ENCODE results near the gene KRT81.

DNA sequence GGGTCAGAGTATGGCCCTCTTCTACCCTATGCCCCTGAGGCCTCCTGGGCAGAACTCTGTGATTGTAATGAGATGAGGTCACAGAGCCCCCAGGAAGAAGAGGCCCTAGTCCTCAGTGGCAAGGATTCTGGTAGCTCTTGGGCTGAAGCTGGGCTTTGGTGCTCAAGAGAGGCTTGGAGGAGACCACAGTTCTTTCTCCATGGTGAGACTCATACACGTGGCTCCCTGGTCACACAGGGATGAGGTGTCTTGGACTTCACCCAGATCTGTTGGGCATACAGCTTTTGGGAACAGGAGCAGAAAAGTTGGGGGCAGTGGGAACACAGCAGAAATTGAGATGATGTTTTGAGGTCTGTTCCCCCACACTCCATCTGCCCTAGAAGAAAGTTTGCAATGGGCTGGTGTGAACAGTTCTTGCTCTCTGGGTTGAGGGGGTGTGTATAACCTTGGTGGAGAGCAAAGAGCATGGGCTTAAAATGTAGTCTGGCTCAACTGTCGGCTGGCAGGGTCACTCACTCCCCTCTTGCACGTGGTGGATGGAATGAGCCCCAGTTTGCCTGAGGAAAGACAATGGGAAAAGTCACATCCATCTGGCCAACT lies 16.7 kb downstream of the KRT81 start, which contains the start of gene KRT86:
- TF ChIP-seq POLR2A (IDR thresholded peaks at IDR 0.05) (no peak), POLR2AphosphoS5 (IDR thresholded peaks at IDR 0.05) (no peak)
- TF ChIP-seq, protein P1, sequence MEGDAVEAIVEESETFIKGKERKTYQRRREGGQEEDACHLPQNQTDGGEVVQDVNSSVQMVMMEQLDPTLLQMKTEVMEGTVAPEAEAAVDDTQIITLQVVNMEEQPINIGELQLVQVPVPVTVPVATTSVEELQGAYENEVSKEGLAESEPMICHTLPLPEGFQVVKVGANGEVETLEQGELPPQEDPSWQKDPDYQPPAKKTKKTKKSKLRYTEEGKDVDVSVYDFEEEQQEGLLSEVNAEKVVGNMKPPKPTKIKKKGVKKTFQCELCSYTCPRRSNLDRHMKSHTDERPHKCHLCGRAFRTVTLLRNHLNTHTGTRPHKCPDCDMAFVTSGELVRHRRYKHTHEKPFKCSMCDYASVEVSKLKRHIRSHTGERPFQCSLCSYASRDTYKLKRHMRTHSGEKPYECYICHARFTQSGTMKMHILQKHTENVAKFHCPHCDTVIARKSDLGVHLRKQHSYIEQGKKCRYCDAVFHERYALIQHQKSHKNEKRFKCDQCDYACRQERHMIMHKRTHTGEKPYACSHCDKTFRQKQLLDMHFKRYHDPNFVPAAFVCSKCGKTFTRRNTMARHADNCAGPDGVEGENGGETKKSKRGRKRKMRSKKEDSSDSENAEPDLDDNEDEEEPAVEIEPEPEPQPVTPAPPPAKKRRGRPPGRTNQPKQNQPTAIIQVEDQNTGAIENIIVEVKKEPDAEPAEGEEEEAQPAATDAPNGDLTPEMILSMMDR (IDR thresholded peaks at IDR 0.05): no peak

Data from prostate gland (tissue), 2 donors.